ENCODE measurements around the gene BRD7.

Gene BRD7

GRCh38 chr16:50279504-50279865, 89.3 kb downstream of the BRD7 start:
- Histone ChIP-seq H3K36me3 (ENCODE audit: control insufficient read depth in 1 of 2, insufficient read depth in 2 of 2, low read length in 2 of 2) (no peaks in the 10 kb centered on the region), H3K27ac (ENCODE audit: low read length) (no peak overlapping the region), H3K4me1 (ENCODE audit: control insufficient read depth in 1 of 2, insufficient read depth in 2 of 2, low read length in 2 of 2) (peaks cover 6 to 26% of the 10 kb centered on the region in 2 donors), H3K27me3 (ENCODE audit: low read depth, low read length) (no peaks in the 10 kb centered on the region), H3K4me3 (ENCODE audit: low read depth in 1 of 2, low read length in 2 of 2) (no peak overlapping the region), H3K9me3 (ENCODE audit: control insufficient read depth in 1 of 2, low read length in 2 of 2) (no peaks in the 10 kb centered on the region)

GRCh38 chr16:50278251-50278650, 90.5 kb downstream of the BRD7 start:
- no peaks in the 10 kb centered on the region for H3K36me3 ChIP-seq (ENCODE audit: control insufficient read depth in 1 of 2, insufficient read depth in 2 of 2, low read length in 2 of 2)
- no peaks in the 10 kb centered on the region for H3K27me3 ChIP-seq (ENCODE audit: low read depth, low read length)
- H3K9me3 ChIP-seq (ENCODE audit: control insufficient read depth in 1 of 2, low read length in 2 of 2): no peaks in the 10 kb centered on the region
- no peak overlapping the region for H3K27ac ChIP-seq (ENCODE audit: low read length)
- no peak overlapping the region for H3K4me3 ChIP-seq (ENCODE audit: low read depth in 1 of 2, low read length in 2 of 2)
- peaks cover 0 to 19% of the 10 kb centered on the region in 2 donors for H3K4me1 ChIP-seq (ENCODE audit: control insufficient read depth in 1 of 2, insufficient read depth in 2 of 2, low read length in 2 of 2)

GRCh38 chr16:50276801-50277555, 91.8 kb downstream of the BRD7 start:
- no peaks in the 10 kb centered on the region for H3K9me3 ChIP-seq (ENCODE audit: control insufficient read depth in 1 of 2, low read length in 2 of 2)
- H3K4me3 ChIP-seq (ENCODE audit: low read depth in 1 of 2, low read length in 2 of 2): no peak overlapping the region
- H3K36me3 ChIP-seq (ENCODE audit: control insufficient read depth in 1 of 2, insufficient read depth in 2 of 2, low read length in 2 of 2): no peaks in the 10 kb centered on the region
- no peak overlapping the region for H3K27ac ChIP-seq (ENCODE audit: low read length)
- H3K27me3 ChIP-seq (ENCODE audit: low read depth, low read length): no peaks in the 10 kb centered on the region
- peaks cover 0 to 14% of the 10 kb centered on the region in 2 donors for H3K4me1 ChIP-seq (ENCODE audit: control insufficient read depth in 1 of 2, insufficient read depth in 2 of 2, low read length in 2 of 2)

GRCh38 chr16:50276326-50276640, 92.5 kb downstream of the BRD7 start:
- Histone ChIP-seq H3K9me3 (ENCODE audit: control insufficient read depth in 1 of 2, low read length in 2 of 2) (no peaks in the 10 kb centered on the region), H3K4me3 (ENCODE audit: low read depth in 1 of 2, low read length in 2 of 2) (no peak overlapping the region), H3K27me3 (ENCODE audit: low read depth, low read length) (no peaks in the 10 kb centered on the region), H3K27ac (ENCODE audit: low read length) (no peak overlapping the region), H3K36me3 (ENCODE audit: control insufficient read depth in 1 of 2, insufficient read depth in 2 of 2, low read length in 2 of 2) (no peaks in the 10 kb centered on the region), H3K4me1 (ENCODE audit: control insufficient read depth in 1 of 2, insufficient read depth in 2 of 2, low read length in 2 of 2) (peaks cover 0 to 12% of the 10 kb centered on the region in 2 donors)

- H3K4me3 ChIP-seq (ENCODE audit: low read depth in 1 of 2, low read length in 2 of 2): peak overlapping the region in 1 of 2 donors; percentile 6
- H3K27me3 ChIP-seq (ENCODE audit: low read depth, low read length): no peaks in the 10 kb centered on the region
- H3K4me1 ChIP-seq (ENCODE audit: control insufficient read depth in 1 of 2, insufficient read depth in 2 of 2, low read length in 2 of 2): peaks cover 0 to 7% of the 10 kb centered on the region in 2 donors
- no peaks in the 10 kb centered on the region for H3K36me3 ChIP-seq (ENCODE audit: control insufficient read depth in 1 of 2, insufficient read depth in 2 of 2, low read length in 2 of 2)
- no peaks in the 10 kb centered on the region for H3K9me3 ChIP-seq (ENCODE audit: control insufficient read depth in 1 of 2, low read length in 2 of 2)
- no peak overlapping the region for H3K27ac ChIP-seq (ENCODE audit: low read length)
Measured at GRCh38 chr16:50275428-50276325, 93.1 kb downstream of the BRD7 start.

- Histone ChIP-seq H3K27ac (ENCODE audit: low read length) (peak overlapping the region; percentile 75), H3K4me3 (ENCODE audit: low read depth in 1 of 2, low read length in 2 of 2) (peak overlapping the region; percentile 6 to 46), H3K36me3 (ENCODE audit: control insufficient read depth in 1 of 2, insufficient read depth in 2 of 2, low read length in 2 of 2) (no peaks in the 10 kb centered on the region), H3K9me3 (ENCODE audit: control insufficient read depth in 1 of 2, low read length in 2 of 2) (no peaks in the 10 kb centered on the region), H3K4me1 (ENCODE audit: control insufficient read depth in 1 of 2, insufficient read depth in 2 of 2, low read length in 2 of 2) (peaks cover 0 to 7% of the 10 kb centered on the region in 2 donors), H3K27me3 (ENCODE audit: low read depth, low read length) (no peaks in the 10 kb centered on the region)
Measured at GRCh38 chr16:50275098-50275415, 93.7 kb downstream of the BRD7 start.

GRCh38 chr16:50274326-50275097, 94.3 kb downstream of the BRD7 start:
- Histone ChIP-seq H3K4me1 (ENCODE audit: control insufficient read depth in 1 of 2, insufficient read depth in 2 of 2, low read length in 2 of 2) (peaks cover 0 to 6% of the 10 kb centered on the region in 2 donors), H3K9me3 (ENCODE audit: control insufficient read depth in 1 of 2, low read length in 2 of 2) (no peaks in the 10 kb centered on the region), H3K36me3 (ENCODE audit: control insufficient read depth in 1 of 2, insufficient read depth in 2 of 2, low read length in 2 of 2) (no peaks in the 10 kb centered on the region), H3K27me3 (ENCODE audit: low read depth, low read length) (no peaks in the 10 kb centered on the region), H3K4me3 (ENCODE audit: low read depth in 1 of 2, low read length in 2 of 2) (peak overlapping the region; percentile 6 to 46), H3K27ac (ENCODE audit: low read length) (peak overlapping the region; percentile 75)

- Histone ChIP-seq H3K4me3 (ENCODE audit: low read depth in 1 of 2, low read length in 2 of 2) (peak overlapping the region; percentile 6 to 21), H3K4me1 (ENCODE audit: control insufficient read depth in 1 of 2, insufficient read depth in 2 of 2, low read length in 2 of 2) (peaks cover 0 to 4% of the 10 kb centered on the region in 2 donors), H3K36me3 (ENCODE audit: control insufficient read depth in 1 of 2, insufficient read depth in 2 of 2, low read length in 2 of 2) (no peaks in the 10 kb centered on the region), H3K27ac (ENCODE audit: low read length) (no peak overlapping the region), H3K9me3 (ENCODE audit: control insufficient read depth in 1 of 2, low read length in 2 of 2) (no peaks in the 10 kb centered on the region), H3K27me3 (ENCODE audit: low read depth, low read length) (no peaks in the 10 kb centered on the region)
Measured at GRCh38 chr16:50273888-50274325, 94.9 kb downstream of the BRD7 start.

- no peaks in the 10 kb centered on the region for H3K9me3 ChIP-seq (ENCODE audit: control insufficient read depth in 1 of 2, low read length in 2 of 2)
- no peaks in the 10 kb centered on the region for H3K27me3 ChIP-seq (ENCODE audit: low read depth, low read length)
- no peak overlapping the region for H3K27ac ChIP-seq (ENCODE audit: low read length)
- H3K4me3 ChIP-seq (ENCODE audit: low read depth in 1 of 2, low read length in 2 of 2): no peak overlapping the region
- H3K36me3 ChIP-seq (ENCODE audit: control insufficient read depth in 1 of 2, insufficient read depth in 2 of 2, low read length in 2 of 2): no peaks in the 10 kb centered on the region
- peaks cover 0 to 4% of the 10 kb centered on the region in 2 donors for H3K4me1 ChIP-seq (ENCODE audit: control insufficient read depth in 1 of 2, insufficient read depth in 2 of 2, low read length in 2 of 2)
Measured at GRCh38 chr16:50273382-50273690, 95.5 kb downstream of the BRD7 start.

GRCh38 chr16:50272687-50273381, 96.0 kb downstream of the BRD7 start:
- no peak overlapping the region for H3K27ac ChIP-seq (ENCODE audit: low read length)
- no peaks in the 10 kb centered on the region for H3K9me3 ChIP-seq (ENCODE audit: control insufficient read depth in 1 of 2, low read length in 2 of 2)
- H3K36me3 ChIP-seq (ENCODE audit: control insufficient read depth in 1 of 2, insufficient read depth in 2 of 2, low read length in 2 of 2): no peaks in the 10 kb centered on the region
- H3K4me1 ChIP-seq (ENCODE audit: control insufficient read depth in 1 of 2, insufficient read depth in 2 of 2, low read length in 2 of 2): peaks cover 0 to 4% of the 10 kb centered on the region in 2 donors
- no peaks in the 10 kb centered on the region for H3K27me3 ChIP-seq (ENCODE audit: low read depth, low read length)
- H3K4me3 ChIP-seq (ENCODE audit: low read depth in 1 of 2, low read length in 2 of 2): no peak overlapping the region

- Histone ChIP-seq H3K4me3 (ENCODE audit: low read depth in 1 of 2, low read length in 2 of 2) (no peak overlapping the region), H3K27me3 (ENCODE audit: low read depth, low read length) (no peaks in the 10 kb centered on the region), H3K4me1 (ENCODE audit: control insufficient read depth in 1 of 2, insufficient read depth in 2 of 2, low read length in 2 of 2) (peaks cover 0 to 11% of the 10 kb centered on the region in 2 donors), H3K9me3 (ENCODE audit: control insufficient read depth in 1 of 2, low read length in 2 of 2) (no peaks in the 10 kb centered on the region), H3K27ac (ENCODE audit: low read length) (no peak overlapping the region), H3K36me3 (ENCODE audit: control insufficient read depth in 1 of 2, insufficient read depth in 2 of 2, low read length in 2 of 2) (no peaks in the 10 kb centered on the region)
Measured at GRCh38 chr16:50272111-50272571, 96.6 kb downstream of the BRD7 start.
